Endodermal cell (in vitro differentiated cells): ENCODE results near the gene CAPN12. TPM values are rescaled to one million over a fixed set of nuclear protein-coding genes. Genes with fewer than 3 reads are reported as not detected.
A peak's percentile ranks its signal among the peaks of the same experiment; 100 is the strongest.

Experiments
- DNase-seq: peaks from one replicate; pipeline ENCODE4 v3.0.0-alpha.2; 2017
- H3K27ac ChIP-seq: 2 replicates; pipeline ENCODE4 v1.5.1; 2013; ENCODE audit warnings: mild to moderate bottlenecking, low read depth, low read length, moderate library complexity
- H3K27me3 ChIP-seq: 2 replicates; pipeline ENCODE4 v1.6.1; 2013; ENCODE audit warnings: mild to moderate bottlenecking, low read length, moderate library complexity; ENCODE audit not compliant: insufficient read depth, control insufficient read depth, poor library complexity, severe bottlenecking
- H3K36me3 ChIP-seq: 2 replicates; pipeline ENCODE4 v1.7.0; 2013; ENCODE audit warnings: mild to moderate bottlenecking, low read length, moderate library complexity; ENCODE audit not compliant: control insufficient read depth, insufficient read depth
- H3K4me1 ChIP-seq: one replicate; pipeline ENCODE4 v1.7.0; 2013; ENCODE audit warnings: low read length; ENCODE audit not compliant: control insufficient read depth, insufficient read depth
- H3K4me3 ChIP-seq: 2 replicates; pipeline ENCODE4 v1.5.1; 2013; ENCODE audit warnings: mild to moderate bottlenecking, low read length, moderate library complexity
- H3K9ac ChIP-seq: 2 replicates; pipeline ENCODE4 v1.6.1; 2013; ENCODE audit warnings: mild to moderate bottlenecking, low read length, moderate library complexity; ENCODE audit not compliant: poor library complexity, severe bottlenecking; ENCODE audit errors: extremely low read depth
- H3K9me3 ChIP-seq: 2 replicates; pipeline ENCODE4 v1.6.1; 2013; ENCODE audit warnings: mild to moderate bottlenecking, low read length, moderate library complexity; ENCODE audit not compliant: control insufficient read depth
- H3K27ac Mint-ChIP-seq: 2 replicates; pipeline ENCODE4 v1.8.0; 2020; ENCODE audit warnings: mixed read lengths
- H3K27me3 Mint-ChIP-seq: 2 replicates; pipeline ENCODE4 v1.8.0; 2021; ENCODE audit warnings: mild to moderate bottlenecking, mixed read lengths; ENCODE audit not compliant: insufficient read depth
- H3K36me3 Mint-ChIP-seq: 2 replicates; pipeline ENCODE4 v1.8.0; 2020; ENCODE audit warnings: low read depth, mixed read lengths
- H3K4me1 Mint-ChIP-seq: 2 replicates; pipeline ENCODE4 v1.8.0; 2020; ENCODE audit warnings: mixed read lengths
- H3K4me3 Mint-ChIP-seq: 2 replicates; pipeline ENCODE4 v1.8.0; 2020; ENCODE audit warnings: mild to moderate bottlenecking, moderate library complexity, mixed read lengths
- H3K9me3 Mint-ChIP-seq: 2 replicates; pipeline ENCODE4 v1.8.0; 2020; ENCODE audit warnings: mild to moderate bottlenecking, mixed read lengths
- CTCF ChIP-seq: fragments of 200-600 bp; sonication (generic); conservative IDR thresholded peaks from 2 replicates; pipeline ENCODE4 v1.5.0; 2021; ENCODE audit warnings: antibody characterized with exemption, mild to moderate bottlenecking
- WGBS, 2 experiments: methylation state at CpG; one replicate each; pipeline versions ENCODE4 v1.1.5 to v1.1.7; 2013; ENCODE audit warnings: missing lambda C conversion rate in 2 of 2, mixed read lengths in 1 of 2; ENCODE audit not compliant: insufficient coverage in 1 of 2, insufficient read length in 1 of 2; 5-methylcytosine and 5-hydroxymethylcytosine counted together
- total RNA-seq, 2 donors: library from RNA; stranded (reverse); fragmentation: NEBNext Ultra II Directional in 1 of 2; extraction: Animal tissue kit (Norgen Biotek cat#: 25700) in 1 of 2; gene quantifications; 2 replicates in 1 of 2; 3 replicates in 1 of 2; pipeline ENCODE4 v1.2.1, GENCODE V29; 2021

Gene CAPN12
- total RNA-seq, 2 donors from 2014 or later = 14.5 to 83.0 TPM

- Histone ChIP-seq H3K9ac (no peak overlapping the region), H3K9me3 (no peaks in the 10 kb centered on the region), H3K27ac (no peak overlapping the region), H3K27me3 (no peaks in the 10 kb centered on the region), H3K36me3 (peaks cover 88% of the 10 kb centered on the region), H3K4me1 (no peaks in the 10 kb centered on the region), H3K4me3 (no peak overlapping the region)
- H3K4me3 Mint-ChIP-seq = no peak overlapping the region
- no peaks in the 10 kb centered on the region for H3K27me3 Mint-ChIP-seq
- peaks cover 70% of the 10 kb centered on the region for H3K36me3 Mint-ChIP-seq
- H3K4me1 Mint-ChIP-seq = no peaks in the 10 kb centered on the region
- no peaks in the 10 kb centered on the region for H3K9me3 Mint-ChIP-seq
- no peak for DNase-seq
- peak overlapping the region; percentile 42 for H3K27ac Mint-ChIP-seq
- TF ChIP-seq CTCF = no peak
- WGBS, 2 experiments = 93 to 99% methylated on average over 15 to 22 of the region's 22 CpGs
Measured at GRCh38 chr19:38705197-38706019, 38.9 kb downstream of the CAPN12 start.

- no peaks in the 10 kb centered on the region for H3K27me3 ChIP-seq
- H3K9me3 ChIP-seq = no peaks in the 10 kb centered on the region
- H3K36me3 Mint-ChIP-seq = peaks cover 68% of the 10 kb centered on the region
- H3K4me1 Mint-ChIP-seq = no peaks in the 10 kb centered on the region
- 92 to 93% methylated on average over 10 to 13 of the region's 13 CpGs for WGBS, 2 experiments
- no peak overlapping the region for H3K27ac ChIP-seq
- no peak overlapping the region for H3K4me3 ChIP-seq
- H3K9ac ChIP-seq = no peak overlapping the region
- no peaks in the 10 kb centered on the region for H3K27me3 Mint-ChIP-seq
- DNase-seq = no peak
- no peaks in the 10 kb centered on the region for H3K4me1 ChIP-seq
- no peak overlapping the region for H3K4me3 Mint-ChIP-seq
- peaks cover 89% of the 10 kb centered on the region for H3K36me3 ChIP-seq
- peak overlapping the region; percentile 16 for H3K27ac Mint-ChIP-seq
- H3K9me3 Mint-ChIP-seq = no peaks in the 10 kb centered on the region
- TF ChIP-seq CTCF = peak; percentile 47
Measured at GRCh38 chr19:38704488-38705026, 39.7 kb downstream of the CAPN12 start.

- no peak for DNase-seq
- no peak overlapping the region for H3K27ac ChIP-seq
- no peaks in the 10 kb centered on the region for H3K9me3 Mint-ChIP-seq
- H3K36me3 ChIP-seq = peaks cover 84% of the 10 kb centered on the region
- H3K4me1 ChIP-seq = no peaks in the 10 kb centered on the region
- H3K27ac Mint-ChIP-seq = no peak overlapping the region
- peaks cover under 1% of the 10 kb centered on the region for H3K4me1 Mint-ChIP-seq
- no peak for TF ChIP-seq CTCF
- H3K27me3 ChIP-seq = no peaks in the 10 kb centered on the region
- peaks cover 59% of the 10 kb centered on the region for H3K36me3 Mint-ChIP-seq
- no peaks in the 10 kb centered on the region for H3K27me3 Mint-ChIP-seq
- WGBS, 2 experiments = 95 to 98% methylated on average over 9 to 14 of the region's 14 CpGs
- no peak overlapping the region for H3K4me3 ChIP-seq
- H3K9me3 ChIP-seq = no peaks in the 10 kb centered on the region
- H3K9ac ChIP-seq = no peak overlapping the region
- H3K4me3 Mint-ChIP-seq = no peak overlapping the region
Measured at GRCh38 chr19:38703509-38703908, 40.8 kb downstream of the CAPN12 start.
